Activated CD8-positive, alpha-beta memory T cell treated with anti-CD3 and anti-CD28 coated beads, Interleukin-2, amount 50 U/mL, for 24 hours (primary cell): ENCODE results near the gene ALPG.

ENCODE experiments used
- DNase-seq: peaks from one replicate; pipeline ENCODE4 v3.0.0-alpha.2; 2020; ENCODE audit errors: extremely low read depth

Gene ALPG

DNA sequence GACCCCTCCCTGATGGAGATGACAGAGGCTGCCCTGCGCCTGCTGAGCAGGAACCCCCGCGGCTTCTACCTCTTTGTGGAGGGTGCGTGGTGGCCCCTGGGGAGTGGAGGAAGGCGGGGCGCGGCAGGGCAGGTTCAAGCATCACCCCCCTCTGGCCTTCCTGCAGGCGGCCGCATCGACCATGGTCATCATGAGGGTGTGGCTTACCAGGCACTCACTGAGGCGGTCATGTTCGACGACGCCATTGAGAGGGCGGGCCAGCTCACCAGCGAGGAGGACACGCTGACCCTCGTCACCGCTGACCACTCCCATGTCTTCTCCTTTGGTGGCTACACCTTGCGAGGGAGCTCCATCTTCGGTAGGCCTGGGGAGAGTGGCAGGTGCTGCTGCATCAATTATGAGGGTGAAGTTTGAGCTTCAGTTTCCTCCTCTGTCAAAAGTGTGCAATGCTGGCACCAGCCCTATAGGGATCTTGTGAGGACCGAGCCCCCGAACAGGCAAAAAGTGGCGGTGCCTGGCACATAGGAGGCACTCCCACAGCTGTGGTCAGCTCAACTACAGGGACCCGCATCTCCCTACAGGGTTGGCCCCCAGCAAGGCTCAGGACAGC, 51.5 kb downstream of the ALPG start:
- no peak for DNase-seq

DNA sequence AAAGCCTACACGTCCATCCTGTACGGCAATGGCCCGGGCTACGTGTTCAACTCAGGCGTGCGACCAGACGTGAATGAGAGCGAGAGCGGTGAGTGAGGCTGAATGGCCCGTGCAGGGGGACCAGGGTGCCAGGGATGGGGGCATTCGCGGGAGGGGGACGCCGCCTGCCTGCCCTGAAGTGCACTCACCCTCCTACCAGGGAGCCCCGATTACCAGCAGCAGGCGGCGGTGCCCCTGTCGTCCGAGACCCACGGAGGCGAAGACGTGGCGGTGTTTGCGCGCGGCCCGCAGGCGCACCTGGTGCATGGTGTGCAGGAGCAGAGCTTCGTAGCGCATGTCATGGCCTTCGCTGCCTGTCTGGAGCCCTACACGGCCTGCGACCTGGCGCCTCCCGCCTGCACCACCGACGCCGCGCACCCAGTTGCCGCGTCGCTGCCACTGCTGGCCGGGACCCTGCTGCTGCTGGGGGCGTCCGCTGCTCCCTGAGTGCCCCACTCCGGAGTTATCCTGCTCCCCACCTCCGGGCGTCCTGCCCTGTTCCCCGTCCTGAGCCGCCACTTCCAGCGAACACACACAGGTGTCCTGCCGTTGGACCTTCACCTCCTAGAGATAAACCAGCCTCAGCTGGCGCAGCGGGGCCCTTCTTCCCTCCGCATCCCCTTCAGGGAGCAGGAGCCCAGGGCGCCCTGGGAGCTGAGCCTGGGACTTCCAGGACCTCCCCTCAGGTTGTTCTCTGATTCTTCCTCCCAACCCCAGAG, 52.2 kb downstream of the ALPG start:
- no peak for DNase-seq

DNA sequence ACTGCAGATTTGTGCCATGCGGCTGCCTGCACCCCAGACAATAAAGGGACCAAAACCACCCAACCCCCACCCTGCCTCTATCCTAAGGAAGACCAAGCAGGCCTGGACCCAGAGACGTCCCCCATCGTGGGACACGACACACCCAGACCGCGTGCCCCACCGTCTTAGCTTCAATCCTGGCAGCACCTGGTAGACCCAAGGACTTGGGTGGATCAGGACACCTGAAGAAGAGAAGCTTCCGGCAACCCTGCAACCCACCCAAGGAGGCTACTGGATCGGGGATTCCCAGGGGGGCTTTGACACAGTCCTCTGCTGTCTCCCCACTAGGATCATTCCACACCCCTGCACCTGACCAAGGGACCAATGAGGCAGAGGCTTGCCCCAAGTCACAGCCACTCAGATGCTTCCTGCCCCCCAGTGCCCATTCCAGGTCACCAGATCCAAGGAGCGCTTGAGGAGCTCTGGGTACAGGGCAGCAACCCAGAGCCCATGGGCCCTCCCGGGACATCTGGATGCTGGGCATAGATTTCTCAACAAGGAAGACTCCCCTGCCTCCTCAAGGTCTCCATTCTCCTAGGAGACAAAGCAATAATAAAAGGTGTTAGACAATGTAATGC, 52.9 kb downstream of the ALPG start:
- DNase-seq = no peak

DNA sequence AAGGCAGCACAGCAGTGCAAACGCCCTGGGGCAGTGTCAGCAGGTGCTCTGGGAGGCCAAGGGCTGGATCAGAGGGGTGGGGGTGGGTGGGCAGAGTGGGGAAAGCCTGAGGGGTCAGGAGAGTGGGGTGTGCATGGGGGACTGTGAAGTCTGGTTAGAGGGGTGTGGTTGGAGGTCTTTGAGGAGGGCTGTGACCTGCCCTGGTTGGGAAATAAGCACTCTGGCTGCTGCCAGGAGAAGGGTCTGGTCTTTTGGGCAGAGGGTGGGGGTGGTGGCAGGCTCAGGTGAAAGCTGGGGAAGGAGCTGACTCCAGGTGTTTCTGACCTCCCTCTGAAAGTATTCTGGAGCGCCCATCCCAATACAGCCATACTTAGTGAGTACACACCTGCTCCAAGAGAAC, 53.5 kb downstream of the ALPG start:
- no peak for DNase-seq
